A549 (cell line): Measurements from ENCODE around the gene EXOSC6.
"Not testable (repeated sequence)": the region's sequence is repeated elsewhere in the genome, so short reads cannot be mapped to it uniquely, and the experiment has no call there.

Experiments
- E2F6 ChIP-seq: IDR thresholded peaks from 2 replicates; pipeline ENCODE4 v1.6.1; 2012; ENCODE audit warnings: low read depth, borderline replicate concordance
- ELK1 ChIP-seq: fragments of 150-350 bp; IDR thresholded peaks from 2 replicates; pipeline ENCODE4 v1.6.1; 2014; ENCODE audit warnings: low read depth, mild to moderate bottlenecking, low read length
- JUNB ChIP-seq: fragments of >200 bp; sonication (Bioruptor Twin); formaldehyde crosslinking; IDR thresholded peaks from 2 replicates; pipeline ENCODE4 v1.6.1; 2016
- PBX3 ChIP-seq: IDR thresholded peaks from 2 replicates; pipeline ENCODE4 v1.6.1; 2012
- PHF8 ChIP-seq: fragments of 200-600 bp; sonication (generic); IDR thresholded peaks from 2 replicates; pipeline ENCODE4 v1.6.1; 2016; ENCODE audit warnings: low read depth, mild to moderate bottlenecking, antibody characterized with exemption, moderate library complexity, borderline replicate concordance
- POLR2A ChIP-seq: IDR thresholded peaks from 2 replicates; pipeline ENCODE4 v1.6.1; 2012; ENCODE audit warnings: mild to moderate bottlenecking, low read length
- RFX5 ChIP-seq: fragments of 450-650 bp; IDR thresholded peaks from 2 replicates; pipeline ENCODE4 v1.7.1; 2014; ENCODE audit warnings: antibody characterized with exemption, mild to moderate bottlenecking, moderate library complexity
- SREBF2 ChIP-seq: fragments of 450-650 bp; IDR thresholded peaks from 2 replicates; pipeline ENCODE4 v1.6.1; 2014; ENCODE audit warnings: mild to moderate bottlenecking, moderate library complexity
- TFCP2L1 ChIP-seq: fragments of 250-450 bp; sonication (Bioruptor Pico); IDR thresholded peaks from 2 replicates; pipeline ENCODE4 v1.5.0; 2021; ENCODE audit warnings: mild to moderate bottlenecking
- TP53 ChIP-seq: fragments of 250-450 bp; sonication (Bioruptor Pico); IDR thresholded peaks from 2 replicates; pipeline ENCODE4 v1.5.0; 2021; ENCODE audit warnings: mild to moderate bottlenecking, moderate library complexity
- ZC3H11A ChIP-seq: fragments of 450-650 bp; IDR thresholded peaks from 2 replicates; pipeline ENCODE4 v1.6.1; 2014; ENCODE audit warnings: antibody characterized with exemption, mild to moderate bottlenecking
- TF ChIP-seq, protein P1 (sequence below): IDR thresholded peaks from 2 replicates; pipeline ENCODE4 v1.6.1; 2012
- TF ChIP-seq, protein P2 (sequence below): fragments of >200 bp; sonication (Bioruptor Twin); formaldehyde crosslinking; IDR thresholded peaks from 3 replicates; pipeline ENCODE4 v1.5.1; 2016
- TF ChIP-seq, protein P3 (sequence below): fragments of 200-600 bp; sonication (generic); IDR thresholded peaks from 2 replicates; pipeline ENCODE4 v1.6.1; 2016; ENCODE audit warnings: antibody characterized with exemption, mild to moderate bottlenecking, moderate library complexity

GRCh38 chr16:70197611-70198010 lies 54.1 kb downstream of the EXOSC6 start:
- TF ChIP-seq, protein P1, sequence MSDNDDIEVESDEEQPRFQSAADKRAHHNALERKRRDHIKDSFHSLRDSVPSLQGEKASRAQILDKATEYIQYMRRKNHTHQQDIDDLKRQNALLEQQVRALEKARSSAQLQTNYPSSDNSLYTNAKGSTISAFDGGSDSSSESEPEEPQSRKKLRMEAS = not testable (repeated sequence)
- TF ChIP-seq, protein P2, sequence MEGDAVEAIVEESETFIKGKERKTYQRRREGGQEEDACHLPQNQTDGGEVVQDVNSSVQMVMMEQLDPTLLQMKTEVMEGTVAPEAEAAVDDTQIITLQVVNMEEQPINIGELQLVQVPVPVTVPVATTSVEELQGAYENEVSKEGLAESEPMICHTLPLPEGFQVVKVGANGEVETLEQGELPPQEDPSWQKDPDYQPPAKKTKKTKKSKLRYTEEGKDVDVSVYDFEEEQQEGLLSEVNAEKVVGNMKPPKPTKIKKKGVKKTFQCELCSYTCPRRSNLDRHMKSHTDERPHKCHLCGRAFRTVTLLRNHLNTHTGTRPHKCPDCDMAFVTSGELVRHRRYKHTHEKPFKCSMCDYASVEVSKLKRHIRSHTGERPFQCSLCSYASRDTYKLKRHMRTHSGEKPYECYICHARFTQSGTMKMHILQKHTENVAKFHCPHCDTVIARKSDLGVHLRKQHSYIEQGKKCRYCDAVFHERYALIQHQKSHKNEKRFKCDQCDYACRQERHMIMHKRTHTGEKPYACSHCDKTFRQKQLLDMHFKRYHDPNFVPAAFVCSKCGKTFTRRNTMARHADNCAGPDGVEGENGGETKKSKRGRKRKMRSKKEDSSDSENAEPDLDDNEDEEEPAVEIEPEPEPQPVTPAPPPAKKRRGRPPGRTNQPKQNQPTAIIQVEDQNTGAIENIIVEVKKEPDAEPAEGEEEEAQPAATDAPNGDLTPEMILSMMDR = not testable (repeated sequence)
- TF ChIP-seq E2F6; SREBF2; ZC3H11A; ELK1; RFX5; PBX3; TP53 (CRISPR knock-in tag); PHF8; POLR2A; TFCP2L1 (CRISPR knock-in tag); JUNB: not testable (repeated sequence)
- TF ChIP-seq, protein P3, sequence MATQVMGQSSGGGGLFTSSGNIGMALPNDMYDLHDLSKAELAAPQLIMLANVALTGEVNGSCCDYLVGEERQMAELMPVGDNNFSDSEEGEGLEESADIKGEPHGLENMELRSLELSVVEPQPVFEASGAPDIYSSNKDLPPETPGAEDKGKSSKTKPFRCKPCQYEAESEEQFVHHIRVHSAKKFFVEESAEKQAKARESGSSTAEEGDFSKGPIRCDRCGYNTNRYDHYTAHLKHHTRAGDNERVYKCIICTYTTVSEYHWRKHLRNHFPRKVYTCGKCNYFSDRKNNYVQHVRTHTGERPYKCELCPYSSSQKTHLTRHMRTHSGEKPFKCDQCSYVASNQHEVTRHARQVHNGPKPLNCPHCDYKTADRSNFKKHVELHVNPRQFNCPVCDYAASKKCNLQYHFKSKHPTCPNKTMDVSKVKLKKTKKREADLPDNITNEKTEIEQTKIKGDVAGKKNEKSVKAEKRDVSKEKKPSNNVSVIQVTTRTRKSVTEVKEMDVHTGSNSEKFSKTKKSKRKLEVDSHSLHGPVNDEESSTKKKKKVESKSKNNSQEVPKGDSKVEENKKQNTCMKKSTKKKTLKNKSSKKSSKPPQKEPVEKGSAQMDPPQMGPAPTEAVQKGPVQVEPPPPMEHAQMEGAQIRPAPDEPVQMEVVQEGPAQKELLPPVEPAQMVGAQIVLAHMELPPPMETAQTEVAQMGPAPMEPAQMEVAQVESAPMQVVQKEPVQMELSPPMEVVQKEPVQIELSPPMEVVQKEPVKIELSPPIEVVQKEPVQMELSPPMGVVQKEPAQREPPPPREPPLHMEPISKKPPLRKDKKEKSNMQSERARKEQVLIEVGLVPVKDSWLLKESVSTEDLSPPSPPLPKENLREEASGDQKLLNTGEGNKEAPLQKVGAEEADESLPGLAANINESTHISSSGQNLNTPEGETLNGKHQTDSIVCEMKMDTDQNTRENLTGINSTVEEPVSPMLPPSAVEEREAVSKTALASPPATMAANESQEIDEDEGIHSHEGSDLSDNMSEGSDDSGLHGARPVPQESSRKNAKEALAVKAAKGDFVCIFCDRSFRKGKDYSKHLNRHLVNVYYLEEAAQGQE = not testable (repeated sequence)
